ENCODE data around the gene VPS26A.

DNA sequence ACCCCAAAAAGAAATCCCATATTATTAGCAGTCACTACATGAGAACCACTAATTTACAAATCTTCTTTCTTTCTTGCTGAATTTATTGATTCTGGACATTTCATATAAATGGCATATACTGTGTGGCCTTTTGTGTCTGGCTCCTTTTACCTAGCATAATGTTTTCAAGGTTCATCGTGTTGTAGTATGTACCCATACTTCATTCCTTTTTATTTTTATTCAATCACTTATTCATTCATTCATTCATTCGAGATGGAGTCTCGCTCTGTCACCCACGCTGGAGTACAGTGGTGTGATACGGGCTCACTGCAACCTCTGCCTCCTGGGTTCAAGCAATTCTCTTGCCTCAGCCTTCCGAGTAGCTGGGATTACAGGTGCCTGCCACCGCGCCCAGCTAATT, 21.9 kb downstream of the VPS26A start:
- TF ChIP-seq, protein P1, sequence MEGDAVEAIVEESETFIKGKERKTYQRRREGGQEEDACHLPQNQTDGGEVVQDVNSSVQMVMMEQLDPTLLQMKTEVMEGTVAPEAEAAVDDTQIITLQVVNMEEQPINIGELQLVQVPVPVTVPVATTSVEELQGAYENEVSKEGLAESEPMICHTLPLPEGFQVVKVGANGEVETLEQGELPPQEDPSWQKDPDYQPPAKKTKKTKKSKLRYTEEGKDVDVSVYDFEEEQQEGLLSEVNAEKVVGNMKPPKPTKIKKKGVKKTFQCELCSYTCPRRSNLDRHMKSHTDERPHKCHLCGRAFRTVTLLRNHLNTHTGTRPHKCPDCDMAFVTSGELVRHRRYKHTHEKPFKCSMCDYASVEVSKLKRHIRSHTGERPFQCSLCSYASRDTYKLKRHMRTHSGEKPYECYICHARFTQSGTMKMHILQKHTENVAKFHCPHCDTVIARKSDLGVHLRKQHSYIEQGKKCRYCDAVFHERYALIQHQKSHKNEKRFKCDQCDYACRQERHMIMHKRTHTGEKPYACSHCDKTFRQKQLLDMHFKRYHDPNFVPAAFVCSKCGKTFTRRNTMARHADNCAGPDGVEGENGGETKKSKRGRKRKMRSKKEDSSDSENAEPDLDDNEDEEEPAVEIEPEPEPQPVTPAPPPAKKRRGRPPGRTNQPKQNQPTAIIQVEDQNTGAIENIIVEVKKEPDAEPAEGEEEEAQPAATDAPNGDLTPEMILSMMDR (IDR thresholded peaks at IDR 0.05), result no peak
- no peak for TF ChIP-seq POLR2AphosphoS5 (IDR thresholded peaks at IDR 0.05)
- no peak for TF ChIP-seq POLR2A (IDR thresholded peaks at IDR 0.05)
